B cell (primary cell): ENCODE data around the gene NUP98. TPM values are rescaled to one million over a fixed set of nuclear protein-coding genes. Genes with fewer than 3 reads are reported as not detected.

ENCODE experiments used
- ATAC-seq: fragments of 200-7000 bp; cut with Tn5 transposase; one replicate; pipeline ENCODE4 v1.10.0; 2021; ENCODE audit warnings: low read depth, mild to moderate bottlenecking, moderate number of reproducible peaks, moderate library complexity
- CTCF ChIA-PET: fragments of 350-600 bp; sonication (Branson Sonifier 250); formaldehyde crosslinking; loops from one replicate; lab custom pipeline; 2021; ENCODE audit warnings: antibody characterized with exemption, inconsistent platforms; lab: Charles Lee
- POLR2A ChIA-PET: fragments of 350-600 bp; sonication (Branson Sonifier 250); formaldehyde crosslinking; loops from one replicate; lab custom pipeline; 2021; ENCODE audit warnings: antibody characterized with exemption; lab: Charles Lee
- DNase-seq: peaks from one replicate; pipeline ENCODE4 v3.0.0; 2013
- H2AFZ ChIP-seq: 2 replicates; pipeline ENCODE4 v1.6.1; 2012; ENCODE audit warnings: mild to moderate bottlenecking, low read depth, low read length; ENCODE audit not compliant: insufficient read depth, poor library complexity, severe bottlenecking
- H3K27ac ChIP-seq, 2 donors: 1 replicate in 1 of 2; 2 replicates in 1 of 2; pipeline ENCODE4 v1.5.1; 2012 to 2013; ENCODE audit warnings: low read length in 2 of 2, mild to moderate bottlenecking in 2 of 2, moderate library complexity in 1 of 2
- H3K27me3 ChIP-seq, 4 experiments: fragments of 200-600 bp in 1 of 4; sonication (generic) in 1 of 4; replicated peaks in 1 of 4; 1 replicate in 2 of 4; 2 replicates in 2 of 4; pipeline versions ENCODE4 v1.6.1 to v1.7.0; 2013 to 2016; ENCODE audit warnings: low read length in 3 of 4, mild to moderate bottlenecking in 2 of 4, mixed read lengths in 1 of 4, moderate library complexity in 1 of 4; ENCODE audit not compliant: insufficient read depth in 4 of 4, control insufficient read depth in 3 of 4; ENCODE audit errors: control extremely low read depth in 1 of 4
- H3K36me3 ChIP-seq, 2 experiments: replicated peaks in 1 of 2; 1 replicate in 1 of 2; 2 replicates in 1 of 2; pipeline versions ENCODE4 v1.6.1 to v1.7.1; 2013; ENCODE audit warnings: low read length in 1 of 2; ENCODE audit not compliant: insufficient read depth in 2 of 2, control insufficient read depth in 1 of 2; ENCODE audit errors: control extremely low read depth in 1 of 2, extremely low read depth in 1 of 2
- H3K4me1 ChIP-seq, 2 donors: fragments of 200-600 bp in 1 of 2; sonication (generic) in 1 of 2; 1 replicate in 1 of 2; 2 replicates in 1 of 2; pipeline versions ENCODE4 v1.5.1 to v1.6.1; 2013 to 2017; ENCODE audit warnings: low read length in 2 of 2; ENCODE audit not compliant: control insufficient read depth in 2 of 2, insufficient read depth in 2 of 2
- H3K4me2 ChIP-seq: replicated peaks from 2 replicates; pipeline ENCODE3; 2012; ENCODE audit warnings: mild to moderate bottlenecking, low read depth, low read length; ENCODE audit not compliant: poor library complexity, severe bottlenecking
- H3K4me3 ChIP-seq, 5 experiments: fragments of 200-600 bp in 1 of 5; sonication (generic) in 1 of 5; 1 replicate in 3 of 5; 2 replicates in 2 of 5; pipeline versions ENCODE4 v1.5.1 to v1.7.0; 2011 to 2016; ENCODE audit warnings: low read length in 4 of 5, mild to moderate bottlenecking in 4 of 5, low read depth in 2 of 5, control low read depth in 1 of 5, moderate library complexity in 1 of 5; ENCODE audit not compliant: insufficient read depth in 1 of 5; ENCODE audit errors: control extremely low read depth in 1 of 5, extremely low read depth in 1 of 5
- H3K79me2 ChIP-seq: fragments of 200-600 bp; sonication (generic); one replicate; pipeline ENCODE4 v1.6.0; 2016; ENCODE audit warnings: low read length; ENCODE audit not compliant: control insufficient read depth, insufficient read depth
- H3K9ac ChIP-seq: fragments of 200-600 bp; sonication (generic); 2 replicates; pipeline ENCODE4 v1.6.1; 2017; ENCODE audit warnings: mild to moderate bottlenecking, low read length, moderate library complexity
- H3K9me3 ChIP-seq, 3 donors: one replicate each; pipeline versions ENCODE4 v1.6.1 to v1.7.1; 2013; ENCODE audit warnings: low read length in 2 of 3; ENCODE audit not compliant: control insufficient read depth in 2 of 3, insufficient read depth in 1 of 3; ENCODE audit errors: control extremely low read depth in 1 of 3
- H4K20me1 ChIP-seq: 2 replicates; pipeline ENCODE4 v1.6.0; 2012; ENCODE audit warnings: mild to moderate bottlenecking, low read length; ENCODE audit not compliant: insufficient read depth, control insufficient read depth, poor library complexity, severe bottlenecking
- H3K27ac Mint-ChIP-seq: one replicate; pipeline ENCODE4 v1.8.0; 2021; ENCODE audit warnings: mixed read lengths
- H3K27me3 Mint-ChIP-seq: one replicate; pipeline ENCODE4 v1.8.0; 2021; ENCODE audit warnings: mixed read lengths
- H3K4me1 Mint-ChIP-seq: one replicate; pipeline ENCODE4 v1.8.0; 2021; ENCODE audit warnings: mixed read lengths
- H3K4me3 Mint-ChIP-seq: one replicate; pipeline ENCODE4 v1.8.0; 2021; ENCODE audit warnings: mixed read lengths
- H3K9me3 Mint-ChIP-seq: one replicate; pipeline ENCODE4 v1.8.0; 2022; ENCODE audit warnings: mixed read lengths; ENCODE audit not compliant: insufficient read depth
- EZH2 ChIP-seq: IDR thresholded peaks from 2 replicates; pipeline ENCODE4 v1.6.1; 2012; ENCODE audit warnings: borderline replicate concordance, low read depth, mild to moderate bottlenecking, moderate library complexity, low read length; ENCODE audit not compliant: insufficient read depth, poor library complexity, severe bottlenecking
- WGBS: methylation state at CpG from one replicate; pipeline ENCODE4 v1.1.5; 2013; ENCODE audit warnings: missing lambda C conversion rate; ENCODE audit not compliant: insufficient coverage; 5-methylcytosine and 5-hydroxymethylcytosine counted together
- intact Hi-C: fragments of 100-400 bp; cut with micrococcal nuclease; formaldehyde crosslinking; loops from one replicate; pipeline ENCODE4 v1.10.0; 2022
- polyA plus RNA-seq: library from polyadenylated mRNA; depleted of rRNA; stranded (reverse); fragments of >200 nt; gene quantifications from 2 replicates; pipeline ENCODE4 v1.2.3, GENCODE V29; 2012
- total RNA-seq, 2 donors: library from RNA; stranded (reverse); fragments of 120-200 nt in 1 of 2; gene quantifications; 1 replicate in 1 of 2; 2 replicates in 1 of 2; pipeline versions ENCODE4 v1.2.3 to v1.2.4, GENCODE V29; 2013 to 2022
- TF ChIP-seq, protein P1 (sequence below): fragments of 200-600 bp; IDR thresholded peaks from one replicate; pipeline ENCODE4 v1.8.0; 2022; ENCODE audit warnings: antibody characterized with exemption, mild to moderate bottlenecking

The NUP98 gene
- total and polyA plus RNA-seq, 2 donors (not counting 1 experiment from before 2014, with no cell fraction given), result 99.8 to 111 TPM

DNA sequence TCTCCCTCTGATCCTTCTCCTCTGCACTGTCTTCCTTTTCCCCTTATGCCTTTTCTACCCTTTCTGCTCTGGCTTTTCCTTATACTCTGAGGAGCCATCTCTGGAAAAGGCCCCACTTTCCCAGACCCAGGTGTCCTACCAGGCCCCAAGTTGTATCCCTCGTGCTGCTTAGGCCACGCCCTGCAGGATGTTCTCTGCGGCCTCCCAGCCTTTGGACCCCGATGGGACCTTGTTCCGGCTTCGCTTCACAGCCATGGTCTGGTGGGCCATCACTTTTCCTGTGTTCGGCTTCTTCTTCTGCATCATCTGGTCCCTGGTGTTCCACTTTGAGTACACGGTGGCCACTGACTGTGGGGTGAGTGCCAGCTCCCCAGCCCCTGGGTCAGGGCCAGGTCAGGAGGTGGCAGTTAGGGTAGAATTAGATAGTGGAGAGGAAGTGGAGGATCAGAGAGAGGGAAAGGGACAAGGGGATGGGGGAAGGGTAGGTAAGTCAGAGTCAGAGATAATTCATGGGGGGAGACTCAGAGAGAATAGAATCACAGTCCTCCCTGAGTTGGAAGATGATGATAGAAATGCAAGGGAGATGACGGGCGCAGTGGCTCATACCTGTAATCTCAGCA, 19.9 kb upstream of the NUP98 start:
- 88% methylated on average over 10 of the region's 10 CpGs for WGBS

DNA sequence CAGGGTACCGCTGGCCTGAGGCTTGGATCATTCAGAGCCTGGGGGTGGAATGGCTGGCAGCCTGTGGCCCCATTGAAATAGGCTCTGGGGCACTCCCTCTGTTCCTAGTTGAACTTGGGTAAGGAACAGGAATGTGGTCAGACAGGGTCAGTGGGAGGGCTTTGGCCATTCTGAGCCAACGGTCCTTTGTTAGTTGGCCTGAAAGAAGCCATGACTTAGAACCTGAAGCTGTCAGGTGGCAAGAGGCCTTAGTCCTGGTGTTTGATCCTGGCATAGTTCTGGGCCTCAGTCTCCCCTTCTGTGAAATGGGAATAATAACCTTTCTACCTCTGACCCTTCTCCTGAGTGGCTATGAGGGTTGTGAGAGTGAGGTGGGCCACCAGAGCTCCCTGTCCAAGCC, 19.3 kb upstream of the NUP98 start:
- CTCF ChIA-PET, result interaction anchor here (0.8 kb wide), 1 partner anchor 9 kb away, joined by 6 read pairs; no protein-coding TSS in a partner anchor
- intact Hi-C loops, result no loop called here
- H3K9ac ChIP-seq, result no peak overlapping the region

More for the DNA sequence above, 19.9 kb upstream of the NUP98 start:
- H3K27ac ChIP-seq, result no peak overlapping the region
- DNase-seq (no peak), ATAC-seq (no peak)
- H3K36me3 ChIP-seq, result peaks cover 0 to 4% of the 10 kb centered on the region in 2 experiments
- no peaks in the 10 kb centered on the region for H3K79me2 ChIP-seq
- H3K27me3 ChIP-seq, result no peaks in the 10 kb centered on the region
- no peaks in the 10 kb centered on the region for H3K9me3 ChIP-seq
- no peak overlapping the region for H3K4me2 ChIP-seq
- intact Hi-C loops, result no loop called here
- H3K4me3 ChIP-seq, result no peak overlapping the region
- no peak overlapping the region for H3K9ac ChIP-seq
- TF ChIP-seq EZH2, result no peak
- TF ChIP-seq, protein P1, sequence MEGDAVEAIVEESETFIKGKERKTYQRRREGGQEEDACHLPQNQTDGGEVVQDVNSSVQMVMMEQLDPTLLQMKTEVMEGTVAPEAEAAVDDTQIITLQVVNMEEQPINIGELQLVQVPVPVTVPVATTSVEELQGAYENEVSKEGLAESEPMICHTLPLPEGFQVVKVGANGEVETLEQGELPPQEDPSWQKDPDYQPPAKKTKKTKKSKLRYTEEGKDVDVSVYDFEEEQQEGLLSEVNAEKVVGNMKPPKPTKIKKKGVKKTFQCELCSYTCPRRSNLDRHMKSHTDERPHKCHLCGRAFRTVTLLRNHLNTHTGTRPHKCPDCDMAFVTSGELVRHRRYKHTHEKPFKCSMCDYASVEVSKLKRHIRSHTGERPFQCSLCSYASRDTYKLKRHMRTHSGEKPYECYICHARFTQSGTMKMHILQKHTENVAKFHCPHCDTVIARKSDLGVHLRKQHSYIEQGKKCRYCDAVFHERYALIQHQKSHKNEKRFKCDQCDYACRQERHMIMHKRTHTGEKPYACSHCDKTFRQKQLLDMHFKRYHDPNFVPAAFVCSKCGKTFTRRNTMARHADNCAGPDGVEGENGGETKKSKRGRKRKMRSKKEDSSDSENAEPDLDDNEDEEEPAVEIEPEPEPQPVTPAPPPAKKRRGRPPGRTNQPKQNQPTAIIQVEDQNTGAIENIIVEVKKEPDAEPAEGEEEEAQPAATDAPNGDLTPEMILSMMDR, result no peak
- Mint-ChIP-seq H3K27ac (no peak overlapping the region), H3K4me3 (no peak overlapping the region), H3K9me3 (no peaks in the 10 kb centered on the region), H3K27me3 (no peaks in the 10 kb centered on the region), H3K4me1 (no peaks in the 10 kb centered on the region)
- POLR2A ChIA-PET, result no interaction called here
- H3K4me1 ChIP-seq, result no peaks in the 10 kb centered on the region
- H2AFZ ChIP-seq, result no peak overlapping the region
- CTCF ChIA-PET, result interaction anchor here (1.2 to 2.4 kb wide), 2 partner anchors 8 to 256 kb away, joined by 4 to 11 read pairs; no protein-coding TSS in a partner anchor
- no peaks in the 10 kb centered on the region for H4K20me1 ChIP-seq

More for the DNA sequence above, 19.3 kb upstream of the NUP98 start:
- Histone ChIP-seq H4K20me1 (no peaks in the 10 kb centered on the region), H3K36me3 (peaks cover 0 to 4% of the 10 kb centered on the region in 2 experiments), H3K27ac (no peak overlapping the region), H3K79me2 (no peaks in the 10 kb centered on the region), H3K27me3 (no peaks in the 10 kb centered on the region), H2AFZ (no peak overlapping the region), H3K4me1 (no peaks in the 10 kb centered on the region), H3K4me3 (no peak overlapping the region), H3K4me2 (no peak overlapping the region), H3K9me3 (no peaks in the 10 kb centered on the region)
- H3K27ac Mint-ChIP-seq, result no peak overlapping the region
- TF ChIP-seq, protein P1, result no peak
- TF ChIP-seq EZH2, result no peak
- H3K27me3 Mint-ChIP-seq, result no peaks in the 10 kb centered on the region
- H3K4me3 Mint-ChIP-seq, result no peak overlapping the region
- DNase-seq, result no peak
- 100% methylated on average over 2 of the region's 2 CpGs for WGBS
- H3K9me3 Mint-ChIP-seq, result no peaks in the 10 kb centered on the region
- ATAC-seq, result no peak
- POLR2A ChIA-PET, result no interaction called here
- H3K4me1 Mint-ChIP-seq, result no peaks in the 10 kb centered on the region
